ENCODE measurements around the gene RELT. TPM values are rescaled to one million over a fixed set of nuclear protein-coding genes. Genes with fewer than 3 reads are reported as not detected.

RELT gene
- total and polyA plus RNA-seq, 2 experiments from 2014 or later, result 2.0 to 6.3 TPM

DNA sequence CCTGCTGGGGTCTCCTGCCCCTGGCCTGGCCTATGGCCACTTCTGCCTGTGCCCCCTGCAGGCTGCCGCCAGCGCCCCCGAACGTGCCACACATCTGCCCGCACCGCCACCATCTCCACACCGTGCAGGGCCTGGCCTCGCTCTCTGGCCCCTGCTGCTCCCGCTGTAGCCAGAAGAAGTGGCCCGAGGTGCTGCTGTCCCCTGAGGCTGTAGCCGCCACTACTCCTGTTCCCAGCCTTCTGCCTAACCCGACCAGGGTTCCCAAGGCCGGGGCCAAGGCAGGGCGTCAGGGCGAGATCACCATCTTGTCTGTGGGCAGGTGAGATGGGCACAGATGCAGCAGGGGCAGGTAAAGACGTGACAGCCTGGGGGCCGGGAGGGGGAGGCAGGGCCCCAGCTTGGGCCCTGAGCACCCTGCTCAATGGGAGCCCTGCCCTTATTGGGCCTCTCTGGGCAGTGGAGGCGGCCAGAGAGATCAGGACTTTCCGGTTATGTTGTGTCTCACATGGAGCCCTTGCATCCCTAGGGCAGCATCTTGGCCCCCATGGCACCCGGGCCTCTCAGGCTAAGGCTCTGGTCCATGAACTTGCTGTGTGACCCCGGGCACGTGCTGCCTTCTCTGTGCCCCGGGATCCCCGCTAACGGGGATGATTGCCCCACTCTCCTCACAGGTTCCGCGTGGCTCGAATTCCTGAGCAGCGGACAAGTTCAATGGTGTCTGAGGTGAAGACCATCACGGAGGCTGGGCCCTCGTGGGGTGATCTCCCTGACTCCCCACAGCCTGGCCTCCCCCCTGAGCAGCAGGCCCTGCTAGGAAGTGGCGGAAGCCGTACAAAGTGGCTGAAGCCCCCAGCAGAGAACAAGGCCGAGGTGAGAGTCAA, 18.5 kb downstream of the RELT start:
- Mint-ChIP-seq H3K9me3 (no peaks in the 10 kb centered on the region; the same call in 2 of the 3 replicates), H3K36me3 (ENCODE audit: low read depth) (no peaks in the 10 kb centered on the region), H3K4me3 (no peak overlapping the region), H3K27ac (no peak overlapping the region), H3K27me3 (ENCODE audit: insufficient read depth, low read depth, poor library complexity) (peaks cover 11% of the 10 kb centered on the region), H3K4me1 (peaks cover 4% of the 10 kb centered on the region)
- Histone ChIP-seq H4K20me1 (replicated peaks; ENCODE audit: insufficient read depth) (no peaks in the 10 kb centered on the region), H3K9me2 (ENCODE audit: insufficient read depth) (no peaks in the 10 kb centered on the region), H3K4me1 (ENCODE audit: insufficient read depth) (no peaks in the 10 kb centered on the region), H3F3A (replicated peaks; ENCODE audit: low read depth) (no peaks in the 10 kb centered on the region), H3K4me2 (no peak overlapping the region), H3K36me3 (ENCODE audit: insufficient read depth) (no peaks in the 10 kb centered on the region), H2AFZ (no peak overlapping the region), H3K4me3 (no peak overlapping the region), H3K79me2 (replicated peaks; ENCODE audit: insufficient read depth) (no peaks in the 10 kb centered on the region), H3K27ac (ENCODE audit: low read depth) (no peak overlapping the region), H3K27me3 (ENCODE audit: insufficient read depth) (no peaks in the 10 kb centered on the region)
- TF ChIP-seq NANOG (IDR thresholded peaks at IDR 0.05; ENCODE audit: borderline replicate concordance), result no peak
- DNase-seq (ENCODE audit: low spot score) (no peak), ATAC-seq (no peak)

DNA sequence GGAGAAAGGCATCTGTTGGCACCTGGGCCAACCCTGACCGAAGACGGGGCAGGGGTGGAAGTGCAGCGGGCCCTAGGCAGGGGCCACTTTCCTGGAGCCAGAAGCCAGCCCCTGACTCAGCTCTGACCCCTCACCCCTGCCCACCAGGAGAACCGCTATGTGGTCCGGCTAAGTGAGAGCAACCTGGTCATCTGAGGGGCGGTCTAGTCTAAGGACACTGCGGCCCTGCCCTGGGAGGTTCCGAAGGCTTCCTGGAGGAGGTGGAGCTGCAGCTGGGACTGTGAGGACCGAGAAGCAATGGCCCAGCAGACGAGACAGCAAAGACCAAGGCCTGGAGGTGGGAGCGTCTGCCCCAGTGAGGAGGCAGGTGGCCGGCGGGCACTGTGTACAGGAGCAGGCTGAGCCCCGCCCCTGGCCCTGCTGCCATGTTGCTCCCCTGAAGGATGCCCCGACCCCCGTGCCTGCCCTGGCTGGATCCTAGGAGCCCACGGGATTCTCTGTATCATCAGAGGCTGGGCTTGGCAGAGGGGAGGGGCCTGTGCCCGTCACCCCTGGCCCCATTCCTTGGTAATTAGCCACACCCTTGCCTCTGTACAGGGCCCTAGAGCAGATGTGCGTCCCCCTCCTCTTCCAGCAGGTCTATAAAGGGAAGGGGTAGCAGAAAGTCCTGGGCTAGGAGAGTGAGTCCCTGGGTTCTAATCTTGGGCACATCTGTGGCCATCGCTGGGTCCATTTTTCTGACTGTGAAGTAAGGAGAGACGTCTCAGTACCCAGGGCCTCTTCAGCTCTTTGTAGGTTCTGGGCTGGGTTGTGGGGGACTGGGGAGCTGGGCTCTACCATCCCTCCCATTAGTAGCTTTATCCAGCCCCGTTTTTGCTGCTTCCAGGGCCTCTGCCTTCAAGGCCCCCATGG, 19.4 kb downstream of the RELT start:
- Mint-ChIP-seq H3K4me1 (peaks cover 4% of the 10 kb centered on the region), H3K36me3 (ENCODE audit: low read depth) (no peaks in the 10 kb centered on the region), H3K27ac (no peak overlapping the region), H3K4me3 (no peak overlapping the region), H3K27me3 (ENCODE audit: insufficient read depth, low read depth, poor library complexity) (peaks cover 9% of the 10 kb centered on the region), H3K9me3 (no peaks in the 10 kb centered on the region; the same call in 2 of the 3 replicates)
- Histone ChIP-seq H4K20me1 (replicated peaks; ENCODE audit: insufficient read depth) (no peaks in the 10 kb centered on the region), H2AFZ (no peak overlapping the region), H3K79me2 (replicated peaks; ENCODE audit: insufficient read depth) (no peaks in the 10 kb centered on the region), H3K9me2 (ENCODE audit: insufficient read depth) (no peaks in the 10 kb centered on the region), H3K4me1 (ENCODE audit: insufficient read depth) (no peaks in the 10 kb centered on the region), H3K36me3 (ENCODE audit: insufficient read depth) (no peaks in the 10 kb centered on the region), H3K27ac (ENCODE audit: low read depth) (no peak overlapping the region), H3K4me3 (no peak overlapping the region), H3K27me3 (ENCODE audit: insufficient read depth) (no peaks in the 10 kb centered on the region), H3K4me2 (no peak overlapping the region), H3F3A (replicated peaks; ENCODE audit: low read depth) (no peaks in the 10 kb centered on the region)
- DNase-seq (ENCODE audit: low spot score), result no peak
- no peak for ATAC-seq
- TF ChIP-seq CREB1 (CRISPR knock-in tag; IDR thresholded peaks at IDR 0.05; ENCODE audit: low read depth), result no peak
- TF ChIP-seq, protein P1, sequence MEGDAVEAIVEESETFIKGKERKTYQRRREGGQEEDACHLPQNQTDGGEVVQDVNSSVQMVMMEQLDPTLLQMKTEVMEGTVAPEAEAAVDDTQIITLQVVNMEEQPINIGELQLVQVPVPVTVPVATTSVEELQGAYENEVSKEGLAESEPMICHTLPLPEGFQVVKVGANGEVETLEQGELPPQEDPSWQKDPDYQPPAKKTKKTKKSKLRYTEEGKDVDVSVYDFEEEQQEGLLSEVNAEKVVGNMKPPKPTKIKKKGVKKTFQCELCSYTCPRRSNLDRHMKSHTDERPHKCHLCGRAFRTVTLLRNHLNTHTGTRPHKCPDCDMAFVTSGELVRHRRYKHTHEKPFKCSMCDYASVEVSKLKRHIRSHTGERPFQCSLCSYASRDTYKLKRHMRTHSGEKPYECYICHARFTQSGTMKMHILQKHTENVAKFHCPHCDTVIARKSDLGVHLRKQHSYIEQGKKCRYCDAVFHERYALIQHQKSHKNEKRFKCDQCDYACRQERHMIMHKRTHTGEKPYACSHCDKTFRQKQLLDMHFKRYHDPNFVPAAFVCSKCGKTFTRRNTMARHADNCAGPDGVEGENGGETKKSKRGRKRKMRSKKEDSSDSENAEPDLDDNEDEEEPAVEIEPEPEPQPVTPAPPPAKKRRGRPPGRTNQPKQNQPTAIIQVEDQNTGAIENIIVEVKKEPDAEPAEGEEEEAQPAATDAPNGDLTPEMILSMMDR (conservative IDR thresholded peaks at IDR 0.05; ENCODE audit: low read depth in 2 of 2), result no peak
- no peak for TF ChIP-seq POLR2AphosphoS5 (IDR thresholded peaks at IDR 0.05; ENCODE audit: low read depth)
- TF ChIP-seq, protein P2, sequence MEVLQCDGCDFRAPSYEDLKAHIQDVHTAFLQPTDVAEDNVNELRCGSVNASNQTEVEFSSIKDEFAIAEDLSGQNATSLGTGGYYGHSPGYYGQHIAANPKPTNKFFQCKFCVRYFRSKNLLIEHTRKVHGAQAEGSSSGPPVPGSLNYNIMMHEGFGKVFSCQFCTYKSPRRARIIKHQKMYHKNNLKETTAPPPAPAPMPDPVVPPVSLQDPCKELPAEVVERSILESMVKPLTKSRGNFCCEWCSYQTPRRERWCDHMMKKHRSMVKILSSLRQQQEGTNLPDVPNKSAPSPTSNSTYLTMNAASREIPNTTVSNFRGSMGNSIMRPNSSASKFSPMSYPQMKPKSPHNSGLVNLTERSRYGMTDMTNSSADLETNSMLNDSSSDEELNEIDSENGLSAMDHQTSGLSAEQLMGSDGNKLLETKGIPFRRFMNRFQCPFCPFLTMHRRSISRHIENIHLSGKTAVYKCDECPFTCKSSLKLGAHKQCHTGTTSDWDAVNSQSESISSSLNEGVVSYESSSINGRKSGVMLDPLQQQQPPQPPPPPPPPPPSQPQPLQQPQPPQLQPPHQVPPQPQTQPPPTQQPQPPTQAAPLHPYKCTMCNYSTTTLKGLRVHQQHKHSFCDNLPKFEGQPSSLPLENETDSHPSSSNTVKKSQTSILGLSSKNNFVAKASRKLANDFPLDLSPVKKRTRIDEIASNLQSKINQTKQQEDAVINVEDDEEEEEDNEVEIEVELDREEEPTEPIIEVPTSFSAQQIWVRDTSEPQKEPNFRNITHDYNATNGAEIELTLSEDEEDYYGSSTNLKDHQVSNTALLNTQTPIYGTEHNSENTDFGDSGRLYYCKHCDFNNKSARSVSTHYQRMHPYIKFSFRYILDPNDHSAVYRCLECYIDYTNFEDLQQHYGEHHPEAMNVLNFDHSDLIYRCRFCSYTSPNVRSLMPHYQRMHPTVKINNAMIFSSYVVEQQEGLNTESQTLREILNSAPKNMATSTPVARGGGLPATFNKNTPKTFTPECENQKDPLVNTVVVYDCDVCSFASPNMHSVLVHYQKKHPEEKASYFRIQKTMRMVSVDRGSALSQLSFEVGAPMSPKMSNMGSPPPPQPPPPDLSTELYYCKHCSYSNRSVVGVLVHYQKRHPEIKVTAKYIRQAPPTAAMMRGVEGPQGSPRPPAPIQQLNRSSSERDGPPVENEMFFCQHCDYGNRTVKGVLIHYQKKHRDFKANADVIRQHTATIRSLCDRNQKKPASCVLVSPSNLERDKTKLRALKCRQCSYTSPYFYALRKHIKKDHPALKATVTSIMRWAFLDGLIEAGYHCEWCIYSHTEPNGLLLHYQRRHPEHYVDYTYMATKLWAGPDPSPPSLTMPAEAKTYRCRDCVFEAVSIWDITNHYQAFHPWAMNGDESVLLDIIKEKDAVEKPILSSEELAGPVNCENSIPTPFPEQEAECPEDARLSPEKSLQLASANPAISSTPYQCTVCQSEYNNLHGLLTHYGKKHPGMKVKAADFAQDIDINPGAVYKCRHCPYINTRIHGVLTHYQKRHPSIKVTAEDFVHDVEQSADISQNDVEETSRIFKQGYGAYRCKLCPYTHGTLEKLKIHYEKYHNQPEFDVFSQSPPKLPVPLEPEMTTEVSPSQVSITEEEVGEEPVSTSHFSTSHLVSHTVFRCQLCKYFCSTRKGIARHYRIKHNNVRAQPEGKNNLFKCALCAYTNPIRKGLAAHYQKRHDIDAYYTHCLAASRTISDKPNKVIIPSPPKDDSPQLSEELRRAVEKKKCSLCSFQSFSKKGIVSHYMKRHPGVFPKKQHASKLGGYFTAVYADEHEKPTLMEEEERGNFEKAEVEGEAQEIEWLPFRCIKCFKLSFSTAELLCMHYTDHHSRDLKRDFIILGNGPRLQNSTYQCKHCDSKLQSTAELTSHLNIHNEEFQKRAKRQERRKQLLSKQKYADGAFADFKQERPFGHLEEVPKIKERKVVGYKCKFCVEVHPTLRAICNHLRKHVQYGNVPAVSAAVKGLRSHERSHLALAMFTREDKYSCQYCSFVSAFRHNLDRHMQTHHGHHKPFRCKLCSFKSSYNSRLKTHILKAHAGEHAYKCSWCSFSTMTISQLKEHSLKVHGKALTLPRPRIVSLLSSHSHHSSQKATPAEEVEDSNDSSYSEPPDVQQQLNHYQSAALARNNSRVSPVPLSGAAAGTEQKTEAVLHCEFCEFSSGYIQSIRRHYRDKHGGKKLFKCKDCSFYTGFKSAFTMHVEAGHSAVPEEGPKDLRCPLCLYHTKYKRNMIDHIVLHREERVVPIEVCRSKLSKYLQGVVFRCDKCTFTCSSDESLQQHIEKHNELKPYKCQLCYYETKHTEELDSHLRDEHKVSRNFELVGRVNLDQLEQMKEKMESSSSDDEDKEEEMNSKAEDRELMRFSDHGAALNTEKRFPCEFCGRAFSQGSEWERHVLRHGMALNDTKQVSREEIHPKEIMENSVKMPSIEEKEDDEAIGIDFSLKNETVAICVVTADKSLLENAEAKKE (CRISPR knock-in tag; IDR thresholded peaks at IDR 0.05), result no peak
- TF ChIP-seq JUNB (IDR thresholded peaks at IDR 0.05; ENCODE audit: unreplicated experiment), result no peak
- no peak for TF ChIP-seq REST (IDR thresholded peaks at IDR 0.05; ENCODE audit: unreplicated experiment)

Data from GM23338 (cell line).